ENCODE measurements around the gene MAP3K13. TPM values are rescaled to one million over a fixed set of nuclear protein-coding genes. Genes with fewer than 3 reads are reported as not detected.

The MAP3K13 gene
- total and polyA plus RNA-seq, 2 experiments from 2014 or later = 43.8 to 65.3 TPM

- Histone ChIP-seq H3K9me3 (ENCODE audit: low read depth) (no peaks in the 10 kb centered on the region), H3K4me1 (ENCODE audit: insufficient read depth) (no peaks in the 10 kb centered on the region), H2AFZ (no peak overlapping the region), H3K27ac (no peak overlapping the region), H3K4me3 (no peak overlapping the region), H3K79me2 (no peaks in the 10 kb centered on the region), H3K27me3 (no peaks in the 10 kb centered on the region), H3K36me3 (replicated peaks; ENCODE audit: insufficient read depth, low read depth) (no peaks in the 10 kb centered on the region), H3K9me2 (replicated peaks; ENCODE audit: insufficient read depth) (no peaks in the 10 kb centered on the region), H3K4me2 (no peak overlapping the region), H4K20me1 (ENCODE audit: insufficient read depth, poor library complexity, severe bottlenecking) (no peaks in the 10 kb centered on the region)
- WGBS (ENCODE audit: low lambda C conversion rate, missing lambda C conversion rate) = 87% methylated on average over 2 of the region's 2 CpGs
- TF ChIP-seq, protein P1, sequence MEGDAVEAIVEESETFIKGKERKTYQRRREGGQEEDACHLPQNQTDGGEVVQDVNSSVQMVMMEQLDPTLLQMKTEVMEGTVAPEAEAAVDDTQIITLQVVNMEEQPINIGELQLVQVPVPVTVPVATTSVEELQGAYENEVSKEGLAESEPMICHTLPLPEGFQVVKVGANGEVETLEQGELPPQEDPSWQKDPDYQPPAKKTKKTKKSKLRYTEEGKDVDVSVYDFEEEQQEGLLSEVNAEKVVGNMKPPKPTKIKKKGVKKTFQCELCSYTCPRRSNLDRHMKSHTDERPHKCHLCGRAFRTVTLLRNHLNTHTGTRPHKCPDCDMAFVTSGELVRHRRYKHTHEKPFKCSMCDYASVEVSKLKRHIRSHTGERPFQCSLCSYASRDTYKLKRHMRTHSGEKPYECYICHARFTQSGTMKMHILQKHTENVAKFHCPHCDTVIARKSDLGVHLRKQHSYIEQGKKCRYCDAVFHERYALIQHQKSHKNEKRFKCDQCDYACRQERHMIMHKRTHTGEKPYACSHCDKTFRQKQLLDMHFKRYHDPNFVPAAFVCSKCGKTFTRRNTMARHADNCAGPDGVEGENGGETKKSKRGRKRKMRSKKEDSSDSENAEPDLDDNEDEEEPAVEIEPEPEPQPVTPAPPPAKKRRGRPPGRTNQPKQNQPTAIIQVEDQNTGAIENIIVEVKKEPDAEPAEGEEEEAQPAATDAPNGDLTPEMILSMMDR (IDR thresholded peaks at IDR 0.05; ENCODE audit: poor library complexity) = no peak
- TF ChIP-seq EZH2phosphoT487 (IDR thresholded peaks at IDR 0.05; ENCODE audit: low read depth, severe bottlenecking, unreplicated experiment) (no peak), EZH2 (IDR thresholded peaks at IDR 0.05; ENCODE audit: borderline replicate concordance) (no peak)
- no peak for DNase-seq (ENCODE audit: low spot score)
These were observed 154.6 kb downstream of the MAP3K13 start for GRCh38 chr3:185517387-185518130.

- no peaks in the 10 kb centered on the region for H3K36me3 ChIP-seq (replicated peaks; ENCODE audit: insufficient read depth, low read depth)
- no peaks in the 10 kb centered on the region for H3K27me3 ChIP-seq
These were observed 156.1 kb downstream of the MAP3K13 start for GRCh38 chr3:185519021-185519420.

DNA sequence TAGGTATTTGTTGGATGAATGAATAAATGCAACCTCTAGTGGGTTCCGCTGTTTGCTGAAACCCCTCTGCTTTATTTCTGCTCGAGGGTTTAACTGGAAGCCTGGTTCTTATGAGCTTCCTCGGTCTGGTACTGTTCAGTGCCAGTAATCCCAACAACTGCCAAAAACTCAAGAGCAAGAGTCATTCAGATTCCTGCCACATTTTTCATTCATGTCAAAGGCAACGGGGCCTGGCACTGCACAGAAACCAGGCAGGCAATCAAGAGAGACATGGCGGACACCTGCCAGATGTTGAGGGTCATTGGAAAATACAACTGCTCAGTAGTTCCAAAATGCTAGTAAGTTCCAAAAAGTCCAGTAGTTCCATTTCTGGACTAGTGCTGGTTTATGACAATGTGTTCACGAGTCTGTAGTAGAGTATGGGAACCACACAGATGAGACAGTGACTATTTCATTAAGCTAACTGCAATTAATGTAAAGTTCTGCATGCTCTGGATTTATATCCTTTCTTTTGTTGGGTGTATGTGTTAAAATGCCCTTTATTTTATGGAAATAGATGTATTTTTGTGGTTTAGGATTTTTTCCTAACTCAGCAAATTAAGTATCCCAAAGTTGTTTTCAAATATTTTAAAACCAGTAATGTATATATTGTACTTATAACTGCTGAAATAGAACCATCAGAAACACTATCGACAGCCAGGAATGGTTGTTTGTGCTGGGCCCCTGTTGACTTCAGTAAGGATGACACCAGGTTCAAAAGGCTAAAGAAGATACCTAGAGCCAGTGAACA, 158.6 kb downstream of the MAP3K13 start:
- DNase-seq (ENCODE audit: low spot score) = no peak
- H3K4me1 ChIP-seq (ENCODE audit: insufficient read depth) = no peaks in the 10 kb centered on the region
- 91% methylated on average over 7 of the region's 7 CpGs for WGBS (ENCODE audit: low lambda C conversion rate, missing lambda C conversion rate)
- H4K20me1 ChIP-seq (ENCODE audit: insufficient read depth, poor library complexity, severe bottlenecking) = no peaks in the 10 kb centered on the region
- TF ChIP-seq EZH2 (IDR thresholded peaks at IDR 0.05; ENCODE audit: borderline replicate concordance) = no peak
- TF ChIP-seq EZH2phosphoT487 (IDR thresholded peaks at IDR 0.05; ENCODE audit: low read depth, severe bottlenecking, unreplicated experiment) = no peak
- TF ChIP-seq, protein P1 (IDR thresholded peaks at IDR 0.05; ENCODE audit: poor library complexity) = no peak
- no peak overlapping the region for H2AFZ ChIP-seq
- H3K4me3 ChIP-seq = no peak overlapping the region
- H3K4me2 ChIP-seq = no peak overlapping the region
- H3K27me3 ChIP-seq = no peaks in the 10 kb centered on the region
- H3K9me3 ChIP-seq (ENCODE audit: low read depth) = no peaks in the 10 kb centered on the region
- H3K36me3 ChIP-seq (replicated peaks; ENCODE audit: insufficient read depth, low read depth) = no peaks in the 10 kb centered on the region
- no peaks in the 10 kb centered on the region for H3K9me2 ChIP-seq (replicated peaks; ENCODE audit: insufficient read depth)
- H3K79me2 ChIP-seq = no peaks in the 10 kb centered on the region
- no peak overlapping the region for H3K27ac ChIP-seq

More at GRCh38 chr3:185519021-185519420, 156.1 kb downstream of the MAP3K13 start:
- H2AFZ ChIP-seq = no peak overlapping the region
- TF ChIP-seq, protein P1 (IDR thresholded peaks at IDR 0.05; ENCODE audit: poor library complexity) = no peak
- TF ChIP-seq EZH2phosphoT487 (IDR thresholded peaks at IDR 0.05; ENCODE audit: low read depth, severe bottlenecking, unreplicated experiment) (no peak), EZH2 (IDR thresholded peaks at IDR 0.05; ENCODE audit: borderline replicate concordance) (no peak)
- H3K9me3 ChIP-seq (ENCODE audit: low read depth) = no peaks in the 10 kb centered on the region
- no peak overlapping the region for H3K4me2 ChIP-seq
- no peaks in the 10 kb centered on the region for H3K79me2 ChIP-seq
- H3K27ac ChIP-seq = no peak overlapping the region
- H4K20me1 ChIP-seq (ENCODE audit: insufficient read depth, poor library complexity, severe bottlenecking) = no peaks in the 10 kb centered on the region
- no peak for DNase-seq (ENCODE audit: low spot score)
- H3K4me1 ChIP-seq (ENCODE audit: insufficient read depth) = no peaks in the 10 kb centered on the region
- 84% methylated on average over 5 of the region's 5 CpGs for WGBS (ENCODE audit: low lambda C conversion rate, missing lambda C conversion rate)
- no peak overlapping the region for H3K4me3 ChIP-seq
- no peaks in the 10 kb centered on the region for H3K9me2 ChIP-seq (replicated peaks; ENCODE audit: insufficient read depth)

All from hepatocyte (in vitro differentiated cells).